ENCODE data around the gene PRKD1.
"Not testable (repeated sequence)": the region's sequence is repeated elsewhere in the genome, so short reads cannot be mapped to it uniquely, and the experiment has no call there.

PRKD1 gene

GRCh38 chr14:29900609-29901350, 26.9 kb downstream of the PRKD1 start:
- DNase-seq (ENCODE audit: low read depth): no peak

DNA sequence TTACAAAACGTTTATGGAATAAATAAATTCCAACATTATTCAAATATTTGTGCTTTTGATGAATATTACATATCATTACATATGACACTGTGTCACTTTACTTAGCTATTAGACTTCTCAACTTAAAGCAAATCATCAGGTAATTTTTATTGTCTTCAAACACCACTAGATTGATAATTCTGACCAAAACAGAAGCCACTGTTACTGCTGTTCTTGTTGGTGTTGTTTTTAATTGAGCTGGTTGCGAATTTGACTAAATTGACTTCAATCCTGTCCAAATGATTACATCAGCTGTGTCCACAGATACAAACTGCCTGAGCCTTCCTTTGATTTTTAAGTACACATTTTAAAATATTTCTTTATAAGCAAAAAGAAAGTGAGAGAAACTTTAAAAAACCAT, 29.2 kb downstream of the PRKD1 start:
- no peak for DNase-seq (ENCODE audit: low read depth)

GRCh38 chr14:29897181-29897580, 30.5 kb downstream of the PRKD1 start:
- no peak for DNase-seq (ENCODE audit: low read depth)

GRCh38 chr14:29896354-29896821, 31.3 kb downstream of the PRKD1 start:
- DNase-seq (ENCODE audit: low read depth): no peak

DNA sequence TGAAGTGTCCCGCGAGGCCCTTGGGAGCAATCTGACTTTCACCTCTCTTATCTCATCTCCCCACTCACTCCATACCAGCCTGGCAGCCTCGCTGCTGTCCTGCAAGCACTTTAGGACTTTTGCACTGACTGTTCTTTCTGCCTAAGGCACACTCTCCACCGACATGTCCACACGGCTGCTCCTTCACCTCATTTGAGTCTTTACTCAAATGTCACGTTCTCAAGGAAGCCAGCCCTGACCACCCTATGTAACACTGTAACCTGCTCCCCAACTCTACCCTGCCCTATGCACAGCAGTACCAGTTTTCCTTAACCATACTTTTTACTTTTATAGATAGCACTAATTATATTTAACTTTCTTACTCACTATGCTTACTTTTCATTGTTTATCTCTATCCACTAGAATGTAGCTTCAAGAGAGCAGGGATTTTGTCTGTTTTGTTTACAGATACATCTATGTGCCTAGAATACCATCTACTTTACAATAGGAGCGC, 32.0 kb downstream of the PRKD1 start:
- DNase-seq (ENCODE audit: low read depth): no peak

DNA sequence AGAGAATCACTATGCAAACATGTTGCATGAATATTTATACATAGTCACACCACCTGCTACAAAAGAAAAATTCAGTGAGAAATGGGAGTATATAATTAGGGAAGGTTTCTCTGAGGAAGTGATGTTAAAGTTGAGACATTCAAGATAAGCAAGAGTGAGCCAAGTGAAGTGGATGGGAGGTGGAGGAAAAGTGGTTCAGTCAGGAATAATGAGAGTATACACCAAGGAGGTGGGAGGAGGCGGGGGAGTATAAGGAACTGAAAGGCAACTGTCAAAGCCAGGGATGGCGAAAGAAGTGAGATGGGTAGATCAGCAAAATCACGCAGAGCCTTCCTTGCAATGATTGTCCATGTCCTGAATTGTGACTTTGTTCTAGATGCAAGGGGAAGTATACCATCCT, 33.7 kb downstream of the PRKD1 start:
- no peak for DNase-seq (ENCODE audit: low read depth)

- DNase-seq (ENCODE audit: low read depth): peak; percentile 28
Observed at GRCh38 chr14:29892327-29892726, 35.3 kb downstream of the PRKD1 start.

- DNase-seq (ENCODE audit: low read depth): no peak
Observed at GRCh38 chr14:29885988-29886387, 41.7 kb downstream of the PRKD1 start.

GRCh38 chr14:29868000-29868399, 59.6 kb downstream of the PRKD1 start:
- DNase-seq (ENCODE audit: low read depth): no peak

DNA sequence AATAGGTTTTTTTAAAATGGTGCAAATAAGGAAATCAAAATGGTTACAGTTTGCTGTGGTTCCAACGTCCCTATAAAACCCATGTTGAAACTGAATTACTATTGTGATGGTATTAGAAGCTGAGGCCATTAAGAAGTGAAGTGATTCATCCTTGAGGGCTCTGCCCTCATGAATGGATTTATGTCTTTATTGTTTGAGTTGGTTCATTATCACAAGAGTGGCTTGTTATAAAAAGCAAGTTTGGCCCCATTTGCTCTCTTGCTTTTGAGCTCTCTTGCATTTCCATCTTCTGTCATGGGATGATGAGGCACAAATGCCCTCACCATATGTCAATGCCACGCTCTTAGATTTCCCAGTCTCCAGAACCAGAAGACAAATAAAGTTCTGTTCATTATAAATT, 62.3 kb downstream of the PRKD1 start:
- DNase-seq (ENCODE audit: low read depth): peak; percentile 32

DNA sequence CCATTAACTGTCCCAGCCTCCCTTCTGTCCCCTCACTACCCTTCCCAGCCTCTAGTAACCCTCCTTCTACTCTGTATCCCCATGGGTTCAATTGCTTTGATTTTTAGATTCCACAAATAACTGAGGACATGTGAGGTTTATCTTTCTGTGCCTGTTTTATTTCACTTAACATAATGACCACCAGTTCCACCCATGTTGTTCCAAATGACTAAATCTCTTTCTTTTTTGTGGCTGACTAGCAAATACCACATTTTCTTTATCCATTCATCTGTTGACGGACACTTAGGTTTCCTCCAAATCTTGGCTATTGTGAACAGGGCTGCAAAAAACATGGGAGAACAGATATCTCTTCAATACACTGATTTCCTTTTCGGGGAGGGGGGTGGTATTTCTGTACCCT, 65.7 kb downstream of the PRKD1 start:
- DNase-seq (ENCODE audit: low read depth): no peak

DNA sequence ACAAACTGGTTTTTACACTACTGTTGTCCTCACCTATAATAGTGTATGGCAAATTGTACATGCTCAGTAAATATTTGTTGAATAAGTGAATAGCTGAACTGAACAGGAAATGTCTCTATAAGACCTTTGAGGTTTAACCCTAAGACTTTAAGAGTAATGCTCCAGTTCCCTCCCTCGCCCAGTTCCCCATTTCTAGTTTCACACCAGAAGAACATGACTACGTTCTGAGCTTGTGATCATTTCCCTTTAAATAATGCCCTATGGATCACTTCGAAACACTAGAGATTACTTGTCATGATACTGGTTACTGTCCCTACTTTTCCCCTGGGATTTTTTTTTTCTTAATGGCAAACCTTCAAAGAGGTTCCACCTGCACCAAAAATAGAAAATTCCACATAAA, 69.3 kb downstream of the PRKD1 start:
- no peak for DNase-seq (ENCODE audit: low read depth)

DNA sequence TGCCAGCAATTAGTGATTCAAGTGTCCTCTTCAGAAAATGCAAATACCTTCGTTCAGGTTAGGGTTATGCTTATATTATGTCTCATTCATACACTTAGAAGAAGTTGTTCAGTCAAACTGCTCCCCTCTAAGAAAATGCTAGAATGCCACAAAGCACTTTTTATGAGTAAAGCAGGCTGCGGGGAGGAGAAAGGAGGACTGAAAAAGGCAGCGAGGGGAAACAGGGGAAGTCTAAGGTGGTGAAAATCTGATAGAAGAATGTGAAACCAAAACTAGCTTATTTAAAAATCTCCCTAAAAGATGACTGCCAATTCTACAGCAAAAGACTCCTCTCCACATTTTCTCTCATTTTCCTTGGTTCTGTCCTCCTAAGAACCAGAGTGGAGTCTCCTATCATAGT, 70.1 kb downstream of the PRKD1 start:
- DNase-seq (ENCODE audit: low read depth): no peak

DNA sequence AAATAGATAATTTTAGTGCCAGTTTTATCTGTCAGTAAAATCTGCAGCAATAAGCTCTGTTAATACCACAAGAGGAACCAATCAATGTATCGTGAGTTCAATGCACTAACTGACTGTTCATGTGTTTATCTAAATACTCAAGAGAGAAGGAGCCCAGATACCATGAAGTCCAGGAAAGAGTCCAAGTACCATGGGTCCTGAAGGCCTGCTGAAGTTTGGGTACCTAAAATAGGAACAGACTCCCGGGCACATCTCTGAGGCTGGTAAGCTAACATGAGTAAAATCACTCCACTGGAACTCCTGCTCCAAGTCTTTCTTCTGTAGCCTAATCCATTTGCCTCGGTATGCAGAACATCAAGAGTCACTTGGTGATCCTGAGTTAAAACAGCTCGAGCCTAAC, 71.1 kb downstream of the PRKD1 start:
- no peak for DNase-seq (ENCODE audit: low read depth)

GRCh38 chr14:29853691-29854090, 74.0 kb downstream of the PRKD1 start:
- not testable (repeated sequence) for DNase-seq (ENCODE audit: low read depth)

DNA sequence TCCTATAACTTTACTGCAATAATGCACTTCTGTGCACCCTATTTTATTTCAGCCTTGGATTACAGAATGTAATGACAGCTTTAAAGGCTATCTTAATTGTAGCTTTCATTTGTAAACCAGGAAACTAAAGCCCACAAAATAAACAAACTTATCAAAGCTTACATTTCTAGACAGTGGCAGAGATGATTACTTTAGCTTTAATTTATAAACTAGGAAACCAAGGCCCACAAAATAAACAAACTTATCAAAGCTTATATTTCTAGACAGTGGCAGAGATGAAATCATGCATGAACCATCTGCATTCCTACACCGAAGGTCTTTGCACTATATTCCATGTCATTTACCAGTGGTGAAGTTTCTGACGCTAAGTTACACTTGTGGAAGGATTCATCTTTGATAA, 74.4 kb downstream of the PRKD1 start:
- DNase-seq (ENCODE audit: low read depth): no peak

DNA sequence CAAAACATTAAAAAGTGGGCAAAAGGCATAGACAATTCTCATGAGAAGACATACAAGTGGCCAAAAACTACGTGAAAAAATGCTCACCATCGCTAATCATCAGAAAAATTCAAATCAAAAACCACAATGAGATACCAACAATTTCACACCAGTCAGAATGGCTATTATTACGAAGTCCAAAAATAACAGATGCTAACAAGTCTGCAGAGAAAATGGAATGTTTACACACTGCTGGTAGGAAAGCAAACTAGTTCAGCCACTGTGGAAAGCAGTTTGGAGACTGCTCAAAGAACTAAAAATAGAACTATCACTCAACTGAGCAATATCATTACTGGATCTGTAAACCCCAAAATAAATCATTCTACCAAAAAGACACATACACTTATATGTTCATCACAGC, 76.2 kb downstream of the PRKD1 start:
- DNase-seq (ENCODE audit: low read depth): peak; percentile 13

DNA sequence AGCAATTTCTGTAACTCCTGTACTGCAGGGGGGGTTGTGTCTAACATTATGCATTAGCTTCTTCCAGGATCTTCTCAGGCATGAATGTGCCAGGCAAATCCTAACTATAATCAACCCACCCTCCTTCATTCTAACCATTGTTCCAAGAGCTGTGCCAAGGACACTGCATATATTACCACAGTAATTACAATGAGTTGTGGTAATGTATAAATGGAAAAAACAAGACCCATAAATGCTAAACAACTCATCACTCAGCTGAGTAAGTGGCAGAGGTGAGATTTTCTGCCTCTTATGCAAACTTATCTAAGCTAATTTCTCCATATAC, 80.6 kb downstream of the PRKD1 start:
- DNase-seq (ENCODE audit: low read depth): no peak

- no peak for DNase-seq (ENCODE audit: low read depth)
Observed at GRCh38 chr14:29846339-29847055, 81.2 kb downstream of the PRKD1 start.

- DNase-seq (ENCODE audit: low read depth): no peak
Observed at GRCh38 chr14:29843981-29844380, 83.7 kb downstream of the PRKD1 start.

DNA sequence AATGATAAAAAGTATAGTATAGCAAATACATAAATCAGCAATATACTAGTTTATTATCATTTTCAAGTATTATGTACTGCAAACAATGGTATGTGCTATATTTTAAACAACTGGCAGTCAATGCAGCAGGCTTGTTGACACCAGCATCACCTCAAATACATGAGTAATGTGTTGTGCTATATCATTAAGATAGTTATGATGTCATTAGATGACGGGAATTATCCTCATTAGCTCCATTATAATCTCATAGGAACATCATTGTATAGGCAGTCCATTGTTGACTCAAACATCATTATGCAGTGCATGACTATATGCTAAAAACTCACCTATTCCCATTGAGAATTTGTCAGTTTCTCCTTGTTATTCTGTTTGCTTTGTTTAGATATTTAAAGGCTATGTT, 85.4 kb downstream of the PRKD1 start:
- no peak for DNase-seq (ENCODE audit: low read depth)

- DNase-seq (ENCODE audit: low read depth): not testable (repeated sequence)
Observed at GRCh38 chr14:29840369-29840892, 87.2 kb downstream of the PRKD1 start.

DNA sequence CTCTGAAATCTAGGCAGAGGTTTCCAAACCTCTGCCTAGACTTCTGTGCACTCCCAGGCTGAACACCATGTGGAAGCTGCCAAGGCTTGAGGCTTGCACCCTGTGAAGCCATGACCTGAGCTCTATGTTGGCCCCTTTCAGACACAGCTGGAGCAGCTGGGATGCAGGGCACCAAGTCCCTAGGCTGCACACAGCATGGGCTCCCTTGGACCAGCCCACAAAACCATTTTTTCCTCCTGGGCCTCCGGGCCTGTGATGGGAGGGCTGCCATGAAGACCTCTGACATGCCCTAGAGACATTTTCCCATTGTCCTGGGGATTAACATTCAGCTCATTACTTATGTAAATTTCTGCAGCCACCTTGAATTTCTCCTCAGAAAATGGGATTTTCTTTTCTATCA, 88.0 kb downstream of the PRKD1 start:
- DNase-seq (ENCODE audit: low read depth): not testable (repeated sequence)

Data from stromal cell of bone marrow (primary cell).